ENCODE data around the gene MAML1.

DNA sequence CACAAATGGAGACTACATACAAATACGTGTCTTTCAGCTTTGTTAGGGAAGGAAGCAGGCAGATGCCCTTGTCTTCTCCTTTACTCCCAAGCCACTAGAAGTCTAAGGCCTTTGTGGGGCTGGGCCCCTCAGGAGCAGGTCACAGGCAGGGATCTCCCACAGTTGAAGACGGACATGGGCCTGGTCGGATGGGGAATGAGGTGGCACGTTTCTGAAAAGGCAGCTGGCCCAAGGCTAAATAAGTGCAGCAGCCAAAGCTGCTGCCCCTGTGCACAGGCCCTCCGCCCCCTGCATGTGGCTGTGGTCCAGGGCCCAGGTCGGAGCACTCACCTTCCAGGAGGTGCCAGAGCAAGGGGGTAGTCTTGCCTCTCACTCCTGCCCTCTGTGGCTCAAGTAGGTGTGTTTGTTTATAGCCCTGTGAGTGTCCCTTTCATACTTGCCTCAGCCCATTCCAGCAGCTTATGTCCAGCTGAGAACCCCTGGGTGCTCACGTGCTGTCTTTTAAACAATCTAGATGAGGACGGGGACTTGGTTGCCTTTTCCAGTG lies 89.9 kb downstream of the MAML1 start:
- TF ChIP-seq ARNTL (CRISPR knock-in tag; IDR thresholded peaks at IDR 0.05; ENCODE audit: borderline replicate concordance, low read depth) (no peak), RARB (CRISPR knock-in tag; IDR thresholded peaks at IDR 0.05) (no peak), TCF4 (CRISPR knock-in tag; IDR thresholded peaks at IDR 0.05; ENCODE audit: borderline replicate concordance) (no peak), GLIS3 (CRISPR knock-in tag; IDR thresholded peaks at IDR 0.05) (no peak), ZNF70 (CRISPR knock-in tag; IDR thresholded peaks at IDR 0.05) (no peak), CSDC2 (CRISPR knock-in tag; IDR thresholded peaks at IDR 0.05) (no peak), ZFP3 (CRISPR knock-in tag; IDR thresholded peaks at IDR 0.05) (no peak), SNAI2 (CRISPR knock-in tag; IDR thresholded peaks at IDR 0.05) (no peak), ESRRG (CRISPR knock-in tag; IDR thresholded peaks at IDR 0.05) (no peak)
- TF ChIP-seq, protein P1, sequence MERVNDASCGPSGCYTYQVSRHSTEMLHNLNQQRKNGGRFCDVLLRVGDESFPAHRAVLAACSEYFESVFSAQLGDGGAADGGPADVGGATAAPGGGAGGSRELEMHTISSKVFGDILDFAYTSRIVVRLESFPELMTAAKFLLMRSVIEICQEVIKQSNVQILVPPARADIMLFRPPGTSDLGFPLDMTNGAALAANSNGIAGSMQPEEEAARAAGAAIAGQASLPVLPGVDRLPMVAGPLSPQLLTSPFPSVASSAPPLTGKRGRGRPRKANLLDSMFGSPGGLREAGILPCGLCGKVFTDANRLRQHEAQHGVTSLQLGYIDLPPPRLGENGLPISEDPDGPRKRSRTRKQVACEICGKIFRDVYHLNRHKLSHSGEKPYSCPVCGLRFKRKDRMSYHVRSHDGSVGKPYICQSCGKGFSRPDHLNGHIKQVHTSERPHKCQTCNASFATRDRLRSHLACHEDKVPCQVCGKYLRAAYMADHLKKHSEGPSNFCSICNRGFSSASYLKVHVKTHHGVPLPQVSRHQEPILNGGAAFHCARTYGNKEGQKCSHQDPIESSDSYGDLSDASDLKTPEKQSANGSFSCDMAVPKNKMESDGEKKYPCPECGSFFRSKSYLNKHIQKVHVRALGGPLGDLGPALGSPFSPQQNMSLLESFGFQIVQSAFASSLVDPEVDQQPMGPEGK (CRISPR knock-in tag; IDR thresholded peaks at IDR 0.05; ENCODE audit: borderline replicate concordance) = no peak; the same call in 1 of the 2 replicates
- TF ChIP-seq, protein P2, sequence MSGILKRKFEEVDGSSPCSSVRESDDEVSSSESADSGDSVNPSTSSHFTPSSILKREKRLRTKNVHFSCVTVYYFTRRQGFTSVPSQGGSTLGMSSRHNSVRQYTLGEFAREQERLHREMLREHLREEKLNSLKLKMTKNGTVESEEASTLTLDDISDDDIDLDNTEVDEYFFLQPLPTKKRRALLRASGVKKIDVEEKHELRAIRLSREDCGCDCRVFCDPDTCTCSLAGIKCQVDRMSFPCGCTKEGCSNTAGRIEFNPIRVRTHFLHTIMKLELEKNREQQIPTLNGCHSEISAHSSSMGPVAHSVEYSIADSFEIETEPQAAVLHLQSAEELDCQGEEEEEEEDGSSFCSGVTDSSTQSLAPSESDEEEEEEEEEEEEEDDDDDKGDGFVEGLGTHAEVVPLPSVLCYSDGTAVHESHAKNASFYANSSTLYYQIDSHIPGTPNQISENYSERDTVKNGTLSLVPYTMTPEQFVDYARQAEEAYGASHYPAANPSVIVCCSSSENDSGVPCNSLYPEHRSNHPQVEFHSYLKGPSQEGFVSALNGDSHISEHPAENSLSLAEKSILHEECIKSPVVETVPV (CRISPR knock-in tag; IDR thresholded peaks at IDR 0.05) = no peak
- TF ChIP-seq, protein P3, sequence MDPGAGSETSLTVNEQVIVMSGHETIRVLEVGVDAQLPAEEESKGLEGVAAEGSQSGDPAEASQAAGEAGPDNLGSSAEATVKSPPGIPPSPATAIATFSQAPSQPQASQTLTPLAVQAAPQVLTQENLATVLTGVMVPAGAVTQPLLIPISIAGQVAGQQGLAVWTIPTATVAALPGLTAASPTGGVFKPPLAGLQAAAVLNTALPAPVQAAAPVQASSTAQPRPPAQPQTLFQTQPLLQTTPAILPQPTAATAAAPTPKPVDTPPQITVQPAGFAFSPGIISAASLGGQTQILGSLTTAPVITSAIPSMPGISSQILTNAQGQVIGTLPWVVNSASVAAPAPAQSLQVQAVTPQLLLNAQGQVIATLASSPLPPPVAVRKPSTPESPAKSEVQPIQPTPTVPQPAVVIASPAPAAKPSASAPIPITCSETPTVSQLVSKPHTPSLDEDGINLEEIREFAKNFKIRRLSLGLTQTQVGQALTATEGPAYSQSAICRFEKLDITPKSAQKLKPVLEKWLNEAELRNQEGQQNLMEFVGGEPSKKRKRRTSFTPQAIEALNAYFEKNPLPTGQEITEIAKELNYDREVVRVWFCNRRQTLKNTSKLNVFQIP (CRISPR knock-in tag; IDR thresholded peaks at IDR 0.05; ENCODE audit: borderline replicate concordance, low read depth) = no peak
- TF ChIP-seq, protein P4, sequence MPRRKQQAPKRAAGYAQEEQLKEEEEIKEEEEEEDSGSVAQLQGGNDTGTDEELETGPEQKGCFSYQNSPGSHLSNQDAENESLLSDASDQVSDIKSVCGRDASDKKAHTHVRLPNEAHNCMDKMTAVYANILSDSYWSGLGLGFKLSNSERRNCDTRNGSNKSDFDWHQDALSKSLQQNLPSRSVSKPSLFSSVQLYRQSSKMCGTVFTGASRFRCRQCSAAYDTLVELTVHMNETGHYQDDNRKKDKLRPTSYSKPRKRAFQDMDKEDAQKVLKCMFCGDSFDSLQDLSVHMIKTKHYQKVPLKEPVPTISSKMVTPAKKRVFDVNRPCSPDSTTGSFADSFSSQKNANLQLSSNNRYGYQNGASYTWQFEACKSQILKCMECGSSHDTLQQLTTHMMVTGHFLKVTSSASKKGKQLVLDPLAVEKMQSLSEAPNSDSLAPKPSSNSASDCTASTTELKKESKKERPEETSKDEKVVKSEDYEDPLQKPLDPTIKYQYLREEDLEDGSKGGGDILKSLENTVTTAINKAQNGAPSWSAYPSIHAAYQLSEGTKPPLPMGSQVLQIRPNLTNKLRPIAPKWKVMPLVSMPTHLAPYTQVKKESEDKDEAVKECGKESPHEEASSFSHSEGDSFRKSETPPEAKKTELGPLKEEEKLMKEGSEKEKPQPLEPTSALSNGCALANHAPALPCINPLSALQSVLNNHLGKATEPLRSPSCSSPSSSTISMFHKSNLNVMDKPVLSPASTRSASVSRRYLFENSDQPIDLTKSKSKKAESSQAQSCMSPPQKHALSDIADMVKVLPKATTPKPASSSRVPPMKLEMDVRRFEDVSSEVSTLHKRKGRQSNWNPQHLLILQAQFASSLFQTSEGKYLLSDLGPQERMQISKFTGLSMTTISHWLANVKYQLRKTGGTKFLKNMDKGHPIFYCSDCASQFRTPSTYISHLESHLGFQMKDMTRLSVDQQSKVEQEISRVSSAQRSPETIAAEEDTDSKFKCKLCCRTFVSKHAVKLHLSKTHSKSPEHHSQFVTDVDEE (CRISPR knock-in tag; IDR thresholded peaks at IDR 0.05) = no peak

Data from SK-N-SH treated with all-trans-retinoic acid at 6 μM for 48 hours (cell line).